Neural progenitor cell (in vitro differentiated cells): Measurements from ENCODE around the gene B4GALNT3. TPM values are rescaled to one million over a fixed set of nuclear protein-coding genes. Genes with fewer than 3 reads are reported as not detected.

Experiments used
- DNase-seq: peaks from one replicate; pipeline ENCODE4 v3.0.0-alpha.2; 2016; ENCODE audit warnings: low spot score
- H2AFZ ChIP-seq: fragments of 200-600 bp; sonication (generic); replicated peaks from 2 replicates; pipeline ENCODE4 v1.6.1; 2016; ENCODE audit warnings: antibody characterized with exemption
- H3F3A ChIP-seq: fragments of 200-600 bp; sonication (generic); 2 replicates; pipeline ENCODE4 v1.6.1; 2016; ENCODE audit warnings: antibody characterized with exemption, low read depth
- H3K27ac ChIP-seq: fragments of 200-600 bp; sonication (generic); 2 replicates; pipeline ENCODE4 v1.5.1; 2016; ENCODE audit warnings: mild to moderate bottlenecking
- H3K27me3 ChIP-seq: fragments of 200-600 bp; sonication (generic); 2 replicates; pipeline ENCODE4 v1.6.1; 2016; ENCODE audit warnings: mild to moderate bottlenecking, moderate library complexity
- H3K36me3 ChIP-seq: fragments of 200-600 bp; sonication (generic); 2 replicates; pipeline ENCODE4 v1.5.1; 2016
- H3K4me1 ChIP-seq: fragments of 200-600 bp; sonication (generic); 2 replicates; pipeline ENCODE4 v1.6.1; 2016; ENCODE audit warnings: mixed run types
- H3K4me2 ChIP-seq: fragments of 200-600 bp; sonication (generic); 2 replicates; pipeline ENCODE4 v1.6.1; 2016
- H3K4me3 ChIP-seq: fragments of 200-600 bp; sonication (generic); 2 replicates; pipeline ENCODE4 v1.5.1; 2016
- H3K79me2 ChIP-seq: fragments of 200-600 bp; sonication (generic); 2 replicates; pipeline ENCODE4 v1.6.1; 2016; ENCODE audit warnings: low read depth
- H3K9ac ChIP-seq: fragments of 200-600 bp; sonication (generic); 2 replicates; pipeline ENCODE4 v1.6.1; 2016
- H3K9me3 ChIP-seq: fragments of 200-600 bp; sonication (generic); 2 replicates; pipeline ENCODE4 v1.5.1; 2016; ENCODE audit warnings: low read depth
- H4K20me1 ChIP-seq: fragments of 200-600 bp; sonication (generic); 2 replicates; pipeline ENCODE4 v1.6.1; 2016; ENCODE audit warnings: low read depth
- H3K27ac Mint-ChIP-seq: 3 replicates; pipeline ENCODE4 v1.8.0; 2021; ENCODE audit warnings: mixed read lengths
- H3K27me3 Mint-ChIP-seq: 2 replicates; pipeline ENCODE4 v1.8.0; 2022; ENCODE audit warnings: low read depth, mild to moderate bottlenecking, inconsistent platforms, moderate library complexity, mixed read lengths; ENCODE audit not compliant: insufficient read depth
- H3K36me3 Mint-ChIP-seq: 3 replicates; pipeline ENCODE4 v1.8.0; 2021; ENCODE audit warnings: mixed read lengths
- H3K4me1 Mint-ChIP-seq: 3 replicates; pipeline ENCODE4 v1.8.0; 2021; ENCODE audit warnings: mixed read lengths
- H3K4me3 Mint-ChIP-seq: 3 replicates; pipeline ENCODE4 v1.8.0; 2021; ENCODE audit warnings: mild to moderate bottlenecking, moderate library complexity, mixed read lengths
- H3K9me3 Mint-ChIP-seq: 3 replicates; pipeline ENCODE4 v1.8.0; 2020; ENCODE audit warnings: mixed read lengths
- EZH2 ChIP-seq: fragments of 200-600 bp; sonication (generic); IDR thresholded peaks from 2 replicates; pipeline ENCODE4 v1.6.1; 2017; ENCODE audit warnings: antibody characterized with exemption, mild to moderate bottlenecking, moderate library complexity
- EZH2phosphoT487 ChIP-seq: fragments of 200-600 bp; sonication (generic); IDR thresholded peaks from 2 replicates; pipeline ENCODE4 v1.6.1; 2017; ENCODE audit warnings: antibody characterized with exemption
- total RNA-seq: library from RNA; depleted of rRNA; stranded (reverse); fragments of >200 nt; gene quantifications from 2 replicates; pipeline ENCODE4 v1.2.3, GENCODE V29; 2015; ENCODE audit warnings: low replicate concordance
- TF ChIP-seq, protein P1 (sequence below): fragments of 200-600 bp; sonication (generic); IDR thresholded peaks from 2 replicates; pipeline ENCODE4 v1.5.1; 2017; ENCODE audit warnings: antibody characterized with exemption, mild to moderate bottlenecking

Gene B4GALNT3
- total RNA-seq, 1 donor from 2014 or later, result 29.0 TPM

DNA sequence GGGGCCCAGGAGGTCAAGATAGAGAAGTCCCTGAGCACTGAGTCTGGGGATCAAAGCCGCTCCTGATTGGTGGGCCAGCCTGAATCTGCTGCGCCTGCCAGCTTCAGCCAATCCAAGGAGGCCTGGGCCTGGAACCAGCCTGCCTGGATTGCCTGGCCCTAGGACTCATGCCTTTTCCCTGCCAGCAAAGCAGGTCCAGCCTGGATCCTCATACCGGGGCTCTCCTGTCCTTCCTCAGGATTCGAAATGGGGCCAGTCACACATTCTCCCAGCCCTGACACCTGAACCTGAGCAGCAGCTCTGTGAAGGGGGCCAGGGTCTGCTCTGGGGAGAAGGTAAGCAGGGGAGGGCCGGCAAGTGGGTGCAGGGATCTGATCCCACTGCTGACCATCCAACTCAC lies 121.6 kb downstream of the B4GALNT3 start:
- Histone ChIP-seq H3K9ac (no peak overlapping the region), H3K4me1 (peaks cover 34% of the 10 kb centered on the region), H3K4me2 (no peak overlapping the region), H3K27me3 (peaks cover 11% of the 10 kb centered on the region), H3K4me3 (no peak overlapping the region), H4K20me1 (no peaks in the 10 kb centered on the region), H3F3A (peaks cover 45% of the 10 kb centered on the region), H3K79me2 (no peaks in the 10 kb centered on the region), H3K27ac (no peak overlapping the region), H3K36me3 (no peaks in the 10 kb centered on the region), H2AFZ (no peak overlapping the region), H3K9me3 (no peaks in the 10 kb centered on the region)
- no peaks in the 10 kb centered on the region for H3K36me3 Mint-ChIP-seq
- no peak overlapping the region for H3K27ac Mint-ChIP-seq
- H3K9me3 Mint-ChIP-seq, result no peaks in the 10 kb centered on the region
- no peak overlapping the region for H3K4me3 Mint-ChIP-seq
- H3K4me1 Mint-ChIP-seq, result peaks cover 41% of the 10 kb centered on the region
- TF ChIP-seq, protein P1, sequence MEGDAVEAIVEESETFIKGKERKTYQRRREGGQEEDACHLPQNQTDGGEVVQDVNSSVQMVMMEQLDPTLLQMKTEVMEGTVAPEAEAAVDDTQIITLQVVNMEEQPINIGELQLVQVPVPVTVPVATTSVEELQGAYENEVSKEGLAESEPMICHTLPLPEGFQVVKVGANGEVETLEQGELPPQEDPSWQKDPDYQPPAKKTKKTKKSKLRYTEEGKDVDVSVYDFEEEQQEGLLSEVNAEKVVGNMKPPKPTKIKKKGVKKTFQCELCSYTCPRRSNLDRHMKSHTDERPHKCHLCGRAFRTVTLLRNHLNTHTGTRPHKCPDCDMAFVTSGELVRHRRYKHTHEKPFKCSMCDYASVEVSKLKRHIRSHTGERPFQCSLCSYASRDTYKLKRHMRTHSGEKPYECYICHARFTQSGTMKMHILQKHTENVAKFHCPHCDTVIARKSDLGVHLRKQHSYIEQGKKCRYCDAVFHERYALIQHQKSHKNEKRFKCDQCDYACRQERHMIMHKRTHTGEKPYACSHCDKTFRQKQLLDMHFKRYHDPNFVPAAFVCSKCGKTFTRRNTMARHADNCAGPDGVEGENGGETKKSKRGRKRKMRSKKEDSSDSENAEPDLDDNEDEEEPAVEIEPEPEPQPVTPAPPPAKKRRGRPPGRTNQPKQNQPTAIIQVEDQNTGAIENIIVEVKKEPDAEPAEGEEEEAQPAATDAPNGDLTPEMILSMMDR, result no peak
- no peak for TF ChIP-seq EZH2phosphoT487
- no peak for TF ChIP-seq EZH2
- H3K27me3 Mint-ChIP-seq, result peaks cover 15% of the 10 kb centered on the region
- no peak for DNase-seq

DNA sequence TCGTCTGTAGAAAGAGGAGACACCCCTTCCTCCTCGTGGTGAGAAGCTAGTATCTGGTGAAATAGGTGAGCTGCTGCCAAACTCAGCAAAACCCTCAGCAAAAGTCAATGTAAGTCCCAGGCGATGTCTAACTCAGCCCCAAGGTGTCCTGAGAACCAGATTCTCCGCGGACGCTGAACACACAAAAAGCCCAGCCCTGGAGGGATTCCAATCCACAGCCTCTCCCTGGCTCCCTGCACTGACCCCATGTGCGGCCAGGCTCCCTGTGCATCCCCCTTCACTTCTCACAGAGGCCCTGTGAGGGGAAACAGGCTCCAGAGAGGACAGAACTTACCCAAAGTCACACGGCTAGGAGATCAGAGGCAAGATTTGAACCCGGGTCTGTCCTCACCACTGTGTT lies 122.0 kb downstream of the B4GALNT3 start:
- H3K27ac Mint-ChIP-seq, result no peak overlapping the region
- Histone ChIP-seq H3K9ac (no peak overlapping the region), H3K79me2 (no peaks in the 10 kb centered on the region), H3F3A (peaks cover 45% of the 10 kb centered on the region), H3K4me1 (peaks cover 31% of the 10 kb centered on the region), H2AFZ (no peak overlapping the region), H3K9me3 (no peaks in the 10 kb centered on the region), H3K27ac (no peak overlapping the region), H4K20me1 (no peaks in the 10 kb centered on the region), H3K36me3 (no peaks in the 10 kb centered on the region), H3K27me3 (peaks cover 7% of the 10 kb centered on the region), H3K4me2 (no peak overlapping the region), H3K4me3 (no peak overlapping the region)
- TF ChIP-seq, protein P1, result no peak
- TF ChIP-seq EZH2phosphoT487, result no peak
- TF ChIP-seq EZH2, result no peak
- peaks cover 39% of the 10 kb centered on the region for H3K4me1 Mint-ChIP-seq
- H3K9me3 Mint-ChIP-seq, result no peaks in the 10 kb centered on the region
- DNase-seq, result no peak
- no peaks in the 10 kb centered on the region for H3K36me3 Mint-ChIP-seq
- peaks cover 15% of the 10 kb centered on the region for H3K27me3 Mint-ChIP-seq
- H3K4me3 Mint-ChIP-seq, result no peak overlapping the region

DNA sequence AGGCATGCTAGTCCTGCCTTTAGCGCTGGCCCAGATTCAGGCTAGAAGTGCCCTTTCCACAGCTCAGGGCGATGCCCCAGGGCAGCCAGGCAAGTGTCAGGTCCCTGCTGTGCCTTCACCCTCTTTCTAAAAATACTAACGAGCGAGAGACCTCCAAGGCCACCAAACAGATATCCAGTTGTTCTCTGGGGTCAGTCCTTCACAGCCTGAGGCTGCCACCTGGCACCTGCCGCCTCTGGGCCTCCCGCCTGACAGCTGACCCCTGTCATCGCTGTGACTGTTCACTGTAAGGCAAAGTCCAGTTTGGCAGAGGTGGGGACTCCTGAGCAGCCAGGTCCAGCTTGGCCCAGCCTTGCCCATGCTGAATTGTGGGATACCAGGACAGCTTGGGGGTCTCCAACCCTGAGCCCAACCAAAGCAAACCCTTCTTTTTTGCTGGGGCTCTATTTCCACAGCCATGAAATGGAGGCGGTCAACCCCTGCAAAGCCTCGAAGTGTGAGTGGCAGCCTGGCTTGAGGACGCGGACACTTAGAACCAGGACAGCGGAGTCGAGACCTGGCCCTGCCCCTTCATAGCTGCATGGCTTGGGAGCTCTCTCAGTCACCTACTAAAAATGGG lies 123.6 kb downstream of the B4GALNT3 start:
- no peaks in the 10 kb centered on the region for H3K36me3 Mint-ChIP-seq
- Histone ChIP-seq H2AFZ (no peak overlapping the region), H3K4me3 (no peak overlapping the region), H3K9me3 (no peaks in the 10 kb centered on the region), H3K79me2 (no peaks in the 10 kb centered on the region), H3K27me3 (no peaks in the 10 kb centered on the region), H3K27ac (no peak overlapping the region), H4K20me1 (no peaks in the 10 kb centered on the region), H3K4me2 (no peak overlapping the region), H3K36me3 (no peaks in the 10 kb centered on the region), H3K9ac (no peak overlapping the region), H3F3A (peaks cover 36% of the 10 kb centered on the region), H3K4me1 (peaks cover 24% of the 10 kb centered on the region)
- H3K9me3 Mint-ChIP-seq, result peaks cover 4% of the 10 kb centered on the region
- no peak overlapping the region for H3K27ac Mint-ChIP-seq
- peak; percentile 40 for DNase-seq
- no peak for TF ChIP-seq EZH2
- TF ChIP-seq, protein P1, result peak; percentile 55
- no peak for TF ChIP-seq EZH2phosphoT487
- no peak overlapping the region for H3K4me3 Mint-ChIP-seq
- H3K4me1 Mint-ChIP-seq, result peaks cover 31% of the 10 kb centered on the region
- peaks cover 9% of the 10 kb centered on the region for H3K27me3 Mint-ChIP-seq
